ENCODE data around the gene LRRC4C.

The LRRC4C gene

DNA sequence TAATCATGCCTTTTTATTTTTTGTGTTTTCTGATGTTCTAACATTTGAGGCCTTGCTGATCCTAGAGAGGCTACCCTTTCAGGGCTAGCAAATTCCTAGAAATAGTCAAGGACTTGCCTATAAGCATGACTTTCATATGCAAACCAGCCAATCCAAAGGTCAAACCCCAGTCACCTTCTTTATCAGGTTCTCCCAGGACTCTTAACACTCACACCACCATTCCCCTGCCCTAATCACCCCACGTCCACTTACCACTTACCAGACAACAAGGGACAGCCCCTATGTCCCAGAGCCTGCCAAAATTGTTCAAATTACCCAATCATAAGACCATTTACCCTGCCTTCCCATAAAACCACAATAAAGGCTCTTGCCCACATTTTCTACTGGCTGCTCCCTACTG lies 1339.8 kb downstream of the LRRC4C start:
- no peak overlapping the region for H3K27ac ChIP-seq
- TF ChIP-seq, protein P1, sequence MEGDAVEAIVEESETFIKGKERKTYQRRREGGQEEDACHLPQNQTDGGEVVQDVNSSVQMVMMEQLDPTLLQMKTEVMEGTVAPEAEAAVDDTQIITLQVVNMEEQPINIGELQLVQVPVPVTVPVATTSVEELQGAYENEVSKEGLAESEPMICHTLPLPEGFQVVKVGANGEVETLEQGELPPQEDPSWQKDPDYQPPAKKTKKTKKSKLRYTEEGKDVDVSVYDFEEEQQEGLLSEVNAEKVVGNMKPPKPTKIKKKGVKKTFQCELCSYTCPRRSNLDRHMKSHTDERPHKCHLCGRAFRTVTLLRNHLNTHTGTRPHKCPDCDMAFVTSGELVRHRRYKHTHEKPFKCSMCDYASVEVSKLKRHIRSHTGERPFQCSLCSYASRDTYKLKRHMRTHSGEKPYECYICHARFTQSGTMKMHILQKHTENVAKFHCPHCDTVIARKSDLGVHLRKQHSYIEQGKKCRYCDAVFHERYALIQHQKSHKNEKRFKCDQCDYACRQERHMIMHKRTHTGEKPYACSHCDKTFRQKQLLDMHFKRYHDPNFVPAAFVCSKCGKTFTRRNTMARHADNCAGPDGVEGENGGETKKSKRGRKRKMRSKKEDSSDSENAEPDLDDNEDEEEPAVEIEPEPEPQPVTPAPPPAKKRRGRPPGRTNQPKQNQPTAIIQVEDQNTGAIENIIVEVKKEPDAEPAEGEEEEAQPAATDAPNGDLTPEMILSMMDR (IDR thresholded peaks at IDR 0.05), result no peak
- no peak for TF ChIP-seq ZFX (IDR thresholded peaks at IDR 0.05; ENCODE audit: borderline replicate concordance)

DNA sequence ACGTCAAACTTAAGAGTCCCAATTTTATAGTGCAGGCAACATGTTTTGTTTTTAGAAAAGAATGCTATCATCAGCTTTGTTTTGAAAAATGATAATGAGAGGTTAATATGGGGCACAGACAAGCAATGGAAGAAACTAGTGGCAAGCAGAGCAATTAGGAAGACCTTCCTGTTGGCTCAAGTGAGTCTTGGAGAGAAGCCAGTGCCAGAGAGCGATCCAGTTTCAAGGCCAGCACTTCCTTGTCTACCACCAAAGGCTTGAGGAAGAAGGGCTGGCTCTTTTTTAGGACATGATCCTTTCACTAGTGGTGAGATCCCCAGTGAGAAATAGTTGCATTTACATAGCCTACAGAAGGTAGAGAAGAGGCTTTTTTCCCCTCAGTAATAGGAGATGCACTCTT lies 1340.7 kb downstream of the LRRC4C start:
- no peak overlapping the region for H3K27ac ChIP-seq
- TF ChIP-seq, protein P1 (IDR thresholded peaks at IDR 0.05), result no peak
- no peak for TF ChIP-seq ZFX (IDR thresholded peaks at IDR 0.05; ENCODE audit: borderline replicate concordance)

DNA sequence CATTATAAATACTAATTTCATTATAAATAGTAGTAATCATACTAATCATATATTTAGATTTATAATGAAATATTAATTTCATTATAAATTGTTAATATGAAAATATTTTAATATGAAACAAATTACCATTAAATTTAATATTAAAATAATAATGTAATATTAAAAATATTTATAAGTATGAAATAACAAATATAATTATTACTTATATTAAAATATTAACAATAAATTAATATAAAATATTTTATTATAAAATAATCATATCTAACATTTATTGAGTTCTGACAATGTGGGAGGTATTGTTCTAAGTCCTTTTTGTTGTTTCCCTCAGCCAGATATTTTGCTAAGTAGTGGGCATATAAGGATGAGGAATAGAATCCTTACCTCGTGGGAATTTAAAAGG lies 1341.4 kb downstream of the LRRC4C start:
- TF ChIP-seq, protein P1 (IDR thresholded peaks at IDR 0.05), result no peak
- TF ChIP-seq ZFX (IDR thresholded peaks at IDR 0.05; ENCODE audit: borderline replicate concordance), result no peak
- no peak overlapping the region for H3K27ac ChIP-seq

DNA sequence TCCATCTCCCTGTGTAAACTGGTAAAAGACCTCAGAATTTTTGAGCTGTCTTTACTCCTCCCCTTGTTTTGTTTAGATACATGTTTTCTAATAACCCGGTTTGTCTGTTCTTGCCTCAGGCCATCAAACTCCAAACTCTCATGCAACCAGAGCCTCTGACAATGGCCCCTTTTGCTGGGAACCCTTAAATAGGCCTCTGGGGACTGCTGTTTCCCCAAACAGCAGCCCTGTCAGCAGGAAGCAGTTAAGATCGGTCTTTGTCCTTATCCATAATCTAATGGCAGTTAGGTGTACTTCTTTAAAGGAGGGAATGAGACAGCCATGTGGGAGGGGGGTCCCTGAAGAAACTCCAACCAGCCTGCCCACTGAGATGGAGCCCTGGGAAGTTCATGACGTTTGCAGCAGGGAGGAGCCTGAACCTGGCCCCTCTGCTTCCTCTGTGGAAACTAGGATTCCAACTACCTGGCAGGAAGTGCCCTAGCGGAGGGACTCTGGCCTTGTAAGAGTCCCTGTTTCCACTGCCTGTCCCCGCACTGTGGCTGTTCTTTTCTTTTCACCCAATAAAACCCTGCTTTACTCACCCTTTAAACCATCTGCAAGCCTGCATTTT lies 1354.4 kb downstream of the LRRC4C start:
- no peak for TF ChIP-seq ZFX (IDR thresholded peaks at IDR 0.05; ENCODE audit: borderline replicate concordance)
- TF ChIP-seq, protein P1 (IDR thresholded peaks at IDR 0.05), result no peak
- H3K27ac ChIP-seq, result no peak overlapping the region

DNA sequence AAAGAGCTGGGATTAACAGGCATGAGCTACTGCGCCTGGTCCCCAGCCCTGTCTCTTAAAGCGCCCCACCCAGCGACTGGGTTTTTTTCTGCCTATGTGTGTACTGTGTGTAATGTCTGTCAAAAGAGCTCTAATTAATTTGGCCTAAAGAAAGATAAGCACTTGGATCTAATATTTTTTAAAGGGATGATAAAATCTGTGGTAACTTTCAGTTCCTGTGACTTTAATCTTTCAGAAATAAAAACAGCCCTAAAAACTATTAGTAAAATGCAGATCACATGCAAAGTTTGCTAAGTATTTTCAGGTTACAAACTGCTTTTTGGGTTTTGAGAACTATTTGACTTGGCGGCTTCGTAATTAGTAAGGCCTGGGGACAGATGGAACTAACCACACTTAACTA lies 1358.7 kb downstream of the LRRC4C start:
- TF ChIP-seq ZFX (IDR thresholded peaks at IDR 0.05; ENCODE audit: borderline replicate concordance), result no peak
- TF ChIP-seq, protein P1 (IDR thresholded peaks at IDR 0.05), result no peak
- H3K27ac ChIP-seq, result no peak overlapping the region

DNA sequence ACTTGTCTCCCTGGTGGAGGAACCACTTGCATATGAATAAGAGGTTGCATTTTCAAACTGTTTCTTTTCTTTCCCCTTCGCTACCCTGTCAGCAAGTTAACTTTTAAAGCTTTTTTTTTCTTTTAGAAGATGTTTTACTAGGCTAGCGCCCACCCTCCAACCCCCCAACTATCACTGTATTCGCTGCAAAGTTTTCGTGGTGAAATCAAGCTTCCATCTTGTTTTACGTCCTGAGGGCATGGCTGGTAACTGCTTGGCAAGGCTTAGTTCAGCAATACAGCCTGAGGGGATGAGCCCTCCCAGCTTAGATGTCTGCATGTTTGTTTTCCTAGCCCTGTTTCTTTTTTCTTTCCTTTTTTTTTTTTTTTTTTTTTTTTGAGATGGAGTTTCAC lies 1359.3 kb downstream of the LRRC4C start:
- TF ChIP-seq, protein P1 (IDR thresholded peaks at IDR 0.05), result no peak
- no peak for TF ChIP-seq ZFX (IDR thresholded peaks at IDR 0.05; ENCODE audit: borderline replicate concordance)
- no peak overlapping the region for H3K27ac ChIP-seq

DNA sequence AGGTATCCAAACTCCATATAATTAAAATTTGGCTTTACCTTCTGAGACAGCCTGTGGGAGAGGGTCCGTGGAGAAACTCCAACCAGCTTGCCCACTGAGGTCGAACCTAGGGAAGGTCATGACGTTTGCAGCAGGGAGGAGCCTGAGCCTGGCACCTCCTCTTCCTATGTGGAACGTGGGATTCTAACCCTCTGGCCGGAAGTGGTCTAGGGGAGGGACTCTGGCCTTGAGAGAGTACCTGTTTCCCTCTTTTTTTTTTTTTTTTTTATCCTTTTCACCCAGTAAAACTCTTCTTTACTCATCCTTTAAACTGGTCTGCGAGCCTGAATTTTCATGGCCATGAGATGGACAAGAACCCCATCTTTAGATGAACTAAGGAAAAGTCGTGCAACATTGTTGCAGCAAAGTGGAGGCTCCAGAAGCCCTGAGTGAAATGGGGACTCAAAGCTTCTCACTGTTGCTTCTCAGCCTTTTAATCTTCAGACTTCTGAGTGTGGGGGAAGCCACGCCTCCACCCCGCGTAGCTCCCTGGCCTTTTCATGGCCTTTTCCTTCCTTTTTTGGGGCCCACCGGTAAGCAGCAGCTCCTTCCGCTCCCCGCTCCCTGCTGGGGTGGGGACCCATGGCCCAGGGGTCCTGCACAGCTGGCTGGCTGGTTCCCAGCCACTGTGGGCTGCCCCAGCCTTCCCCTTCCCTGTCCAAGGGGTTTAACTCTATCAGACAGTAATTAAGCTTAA lies 1359.9 kb downstream of the LRRC4C start:
- H3K27ac ChIP-seq, result no peak overlapping the region
- no peak for TF ChIP-seq ZFX (IDR thresholded peaks at IDR 0.05; ENCODE audit: borderline replicate concordance)
- TF ChIP-seq, protein P1 (IDR thresholded peaks at IDR 0.05), result no peak

Measured in 22Rv1 (cell line).